Mesenchymal stem cell (in vitro differentiated cells and primary cell): Measurements from ENCODE around the gene IGSF22.

Source experiments
- DNase-seq: peaks from one replicate; pipeline ENCODE4 v3.0.0-alpha.2; 2013
- H2AFZ ChIP-seq: one replicate; pipeline ENCODE4 v1.6.1; 2013; ENCODE audit warnings: low read depth, mild to moderate bottlenecking, control low read depth, inconsistent platforms, low read length, moderate library complexity
- H2AK5ac ChIP-seq: 2 replicates; pipeline ENCODE4 v1.6.1; 2013; ENCODE audit warnings: low read length, moderate library complexity, mild to moderate bottlenecking, inconsistent platforms; ENCODE audit not compliant: severe bottlenecking
- H2BK120ac ChIP-seq: one replicate; pipeline ENCODE4 v1.6.1; 2013; ENCODE audit warnings: low read depth, mild to moderate bottlenecking, inconsistent platforms, low read length, moderate library complexity
- H2BK12ac ChIP-seq, 2 experiments: one replicate each; pipeline ENCODE4 v1.6.1; 2013; ENCODE audit warnings: inconsistent platforms in 2 of 2, low read length in 2 of 2, mild to moderate bottlenecking in 2 of 2, moderate library complexity in 2 of 2, control low read depth in 1 of 2
- H2BK15ac ChIP-seq: one replicate; pipeline ENCODE4 v1.6.1; 2013; ENCODE audit warnings: mild to moderate bottlenecking, low read depth, inconsistent platforms; ENCODE audit not compliant: poor library complexity, severe bottlenecking
- H2BK5ac ChIP-seq: 2 replicates; pipeline ENCODE4 v1.6.1; 2013; ENCODE audit warnings: low read depth, mild to moderate bottlenecking, low read length, control low read depth, inconsistent platforms; ENCODE audit not compliant: poor library complexity, severe bottlenecking
- H3K14ac ChIP-seq, 2 experiments: one replicate each; pipeline ENCODE4 v1.6.1; 2013; ENCODE audit warnings: inconsistent platforms in 2 of 2, low read length in 2 of 2, control low read depth in 1 of 2, mild to moderate bottlenecking in 1 of 2, moderate library complexity in 1 of 2
- H3K18ac ChIP-seq, 2 experiments: one replicate each; pipeline ENCODE4 v1.6.1; 2013; ENCODE audit warnings: inconsistent platforms in 2 of 2, low read length in 2 of 2, control low read depth in 1 of 2, low read depth in 1 of 2, mild to moderate bottlenecking in 1 of 2
- H3K23ac ChIP-seq, 2 experiments: one replicate each; pipeline ENCODE4 v1.6.1; 2013; ENCODE audit warnings: inconsistent platforms in 2 of 2, low read length in 2 of 2, mild to moderate bottlenecking in 2 of 2, moderate library complexity in 2 of 2, control low read depth in 1 of 2
- H3K27ac ChIP-seq: 2 replicates; pipeline ENCODE4 v1.5.1; 2013; ENCODE audit warnings: mild to moderate bottlenecking, moderate library complexity, low read length, control low read depth, inconsistent platforms; ENCODE audit not compliant: poor library complexity, severe bottlenecking
- H3K27me3 ChIP-seq, 2 experiments: 2 replicates each; pipeline versions ENCODE4 v1.6.1 to v1.7.0; 2013; ENCODE audit warnings: low read length in 2 of 2, mild to moderate bottlenecking in 2 of 2, moderate library complexity in 2 of 2, control low read depth in 1 of 2, inconsistent platforms in 1 of 2; ENCODE audit not compliant: control insufficient read depth in 1 of 2, insufficient read depth in 1 of 2
- H3K36me3 ChIP-seq, 2 experiments: 2 replicates each; pipeline versions ENCODE4 v1.6.1 to v1.7.0; 2013; ENCODE audit warnings: low read length in 2 of 2, control low read depth in 1 of 2, inconsistent platforms in 1 of 2, low read depth in 1 of 2, mild to moderate bottlenecking in 1 of 2; ENCODE audit not compliant: insufficient read depth in 2 of 2, control insufficient read depth in 1 of 2
- H3K4ac ChIP-seq, 2 experiments: one replicate each; pipeline ENCODE4 v1.6.1; 2013; ENCODE audit warnings: inconsistent platforms in 2 of 2, low read length in 2 of 2, mild to moderate bottlenecking in 2 of 2, moderate library complexity in 2 of 2, control low read depth in 1 of 2, low read depth in 1 of 2
- H3K4me1 ChIP-seq: 2 replicates; pipeline ENCODE4 v1.6.1; 2013; ENCODE audit warnings: low read depth, low read length, control low read depth; ENCODE audit not compliant: control insufficient read depth, insufficient read depth
- H3K4me2 ChIP-seq: 2 replicates; pipeline ENCODE4 v1.6.1; 2013; ENCODE audit warnings: low read length, mild to moderate bottlenecking, inconsistent platforms; ENCODE audit not compliant: poor library complexity, severe bottlenecking
- H3K4me3 ChIP-seq, 2 experiments: 2 replicates each; pipeline versions ENCODE4 v1.5.1 to v1.7.0; 2013; ENCODE audit warnings: low read length in 2 of 2, mild to moderate bottlenecking in 2 of 2, control low read depth in 1 of 2, low read depth in 1 of 2; ENCODE audit not compliant: insufficient read depth in 1 of 2
- H3K79me1 ChIP-seq: replicated peaks from 2 replicates; pipeline ENCODE4 v1.6.1; 2013; ENCODE audit warnings: mild to moderate bottlenecking, control low read depth, low read length, inconsistent platforms; ENCODE audit not compliant: poor library complexity, severe bottlenecking
- H3K9ac ChIP-seq: 2 replicates; pipeline ENCODE4 v1.7.0; 2013; ENCODE audit warnings: mild to moderate bottlenecking, low read length, moderate library complexity
- H3K9me3 ChIP-seq: 2 replicates; pipeline ENCODE4 v1.7.0; 2013; ENCODE audit warnings: mild to moderate bottlenecking, low read length; ENCODE audit not compliant: control insufficient read depth
- H4K8ac ChIP-seq: one replicate; pipeline ENCODE4 v1.6.1; 2013; ENCODE audit warnings: inconsistent platforms, mild to moderate bottlenecking, low read length, moderate library complexity
- H4K91ac ChIP-seq: one replicate; pipeline ENCODE4 v1.6.1; 2013; ENCODE audit warnings: mild to moderate bottlenecking, low read length, inconsistent platforms
- WGBS: methylation state at CpG from one replicate; pipeline ENCODE4 v1.1.7; 2013; ENCODE audit warnings: mixed read lengths; 5-methylcytosine and 5-hydroxymethylcytosine counted together

IGSF22 gene

DNA sequence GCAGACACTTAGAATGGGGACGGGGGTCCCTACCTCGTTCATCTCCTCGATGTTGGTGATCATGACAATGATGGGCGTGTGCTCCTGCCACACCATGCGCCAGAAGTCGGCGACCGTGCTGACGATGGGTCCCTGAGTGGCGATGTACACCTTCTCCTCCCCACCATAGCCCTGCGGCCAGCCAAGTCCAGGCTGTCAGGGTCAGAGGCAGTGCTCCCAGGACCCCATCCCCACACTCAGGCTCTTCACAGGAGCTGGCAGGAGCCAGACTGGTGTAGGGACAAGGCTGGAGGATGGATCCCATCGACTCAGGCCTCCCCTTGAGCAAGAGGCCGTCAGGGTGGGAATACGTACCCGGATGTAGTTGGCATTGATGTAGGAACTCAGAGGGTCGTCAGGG lies 7.2 kb upstream of the IGSF22 start:
- Histone ChIP-seq H3K79me1 (no peaks in the 10 kb centered on the region), H2BK15ac (no peak overlapping the region), H3K27ac (no peak overlapping the region), H3K4me2 (no peak overlapping the region), H3K9ac (no peak overlapping the region), H2AFZ (no peak overlapping the region), H3K4ac (no peak overlapping the region), H2BK12ac (no peak overlapping the region), H4K8ac (no peak overlapping the region), H3K4me1 (no peaks in the 10 kb centered on the region), H3K18ac (no peak overlapping the region), H3K9me3 (no peaks in the 10 kb centered on the region), H3K27me3 (peaks cover 20 to 28% of the 10 kb centered on the region in 2 experiments), H2BK5ac (no peak overlapping the region), H3K4me3 (no peak overlapping the region), H3K14ac (no peak overlapping the region), H3K36me3 (no peaks in the 10 kb centered on the region), H3K23ac (no peak overlapping the region), H2BK120ac (no peak overlapping the region), H4K91ac (peak overlapping the region; percentile 67), H2AK5ac (no peak overlapping the region)
- 94% methylated on average over 15 of the region's 16 CpGs for WGBS
- DNase-seq = no peak

DNA sequence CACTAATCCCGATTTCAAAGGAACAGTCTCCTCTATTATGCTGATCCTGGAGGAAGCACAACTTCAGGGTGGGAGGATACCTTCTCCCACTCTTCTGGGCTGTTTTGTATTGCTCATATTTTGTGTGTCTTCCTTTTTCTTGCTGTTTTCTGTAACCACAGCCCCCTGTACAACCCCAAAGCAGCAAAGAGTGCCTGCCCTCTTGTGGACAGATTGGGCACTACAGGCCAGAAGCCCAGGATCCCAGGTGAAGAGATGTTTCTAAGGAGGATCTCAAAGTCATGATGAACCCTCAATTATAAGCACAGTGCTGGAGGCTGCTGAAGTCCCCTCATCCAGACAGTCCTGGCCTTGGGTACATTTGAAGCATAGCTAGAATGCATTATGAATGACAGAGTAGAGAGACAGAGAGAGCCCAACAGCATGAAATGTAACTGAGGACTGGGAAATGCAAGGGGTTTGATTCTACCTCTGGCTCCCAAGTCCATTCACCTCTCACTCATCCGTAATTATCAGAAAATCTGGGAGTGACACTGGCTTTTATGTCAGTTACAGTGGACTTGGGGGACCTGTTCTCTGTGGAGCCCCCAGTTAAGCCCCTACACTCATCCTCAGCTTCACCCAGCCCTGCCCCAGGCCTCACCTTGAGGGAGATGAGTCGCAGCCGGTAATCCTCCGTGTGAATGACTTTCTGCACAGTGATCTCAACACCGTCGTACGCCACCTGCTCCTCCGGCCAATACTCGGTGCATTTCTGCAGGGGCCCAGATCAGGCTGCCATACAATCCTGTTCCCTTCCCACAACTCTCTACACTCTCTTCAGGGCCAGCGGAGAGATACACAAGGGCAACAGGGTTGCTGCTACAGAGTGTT lies 6.2 kb upstream of the IGSF22 start:
- H3K14ac ChIP-seq = no peak overlapping the region
- no peak overlapping the region for H3K23ac ChIP-seq
- H2BK15ac ChIP-seq = no peak overlapping the region
- no peak overlapping the region for H2BK5ac ChIP-seq
- no peak overlapping the region for H2BK120ac ChIP-seq
- no peaks in the 10 kb centered on the region for H3K79me1 ChIP-seq
- H3K4me3 ChIP-seq = no peak overlapping the region
- WGBS = 78% methylated on average over 11 of the region's 11 CpGs
- peaks cover 13 to 26% of the 10 kb centered on the region in 2 experiments for H3K27me3 ChIP-seq
- no peak overlapping the region for H2AK5ac ChIP-seq
- peaks cover 2% of the 10 kb centered on the region for H3K4me1 ChIP-seq
- H3K18ac ChIP-seq = no peak overlapping the region
- H3K9ac ChIP-seq = no peak overlapping the region
- H3K4me2 ChIP-seq = no peak overlapping the region
- no peak overlapping the region for H2AFZ ChIP-seq
- H3K36me3 ChIP-seq = no peaks in the 10 kb centered on the region
- no peak overlapping the region for H2BK12ac ChIP-seq
- H3K9me3 ChIP-seq = no peaks in the 10 kb centered on the region
- H3K27ac ChIP-seq = no peak overlapping the region
- H4K91ac ChIP-seq = no peak overlapping the region
- DNase-seq = peak; percentile 47
- no peak overlapping the region for H3K4ac ChIP-seq
- no peak overlapping the region for H4K8ac ChIP-seq

DNA sequence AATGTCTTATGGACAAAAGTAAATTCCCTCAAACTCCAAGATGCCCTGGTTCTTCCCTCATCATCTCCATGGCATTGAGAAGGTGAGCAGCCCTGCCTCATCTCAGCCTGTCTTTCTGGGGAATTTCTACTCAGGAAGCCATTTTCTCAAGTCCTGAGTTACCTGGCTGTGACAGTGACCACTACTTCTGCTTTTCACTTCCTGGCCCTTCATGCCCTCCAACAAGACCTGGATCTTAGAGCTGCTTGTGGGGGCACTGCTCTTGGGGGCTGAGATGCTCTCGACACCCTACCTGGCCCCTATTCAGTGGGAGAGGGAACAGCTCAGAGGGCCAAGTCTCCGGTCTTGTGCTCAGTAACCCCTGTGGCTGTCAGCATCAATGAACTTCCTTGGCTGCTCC lies 5.5 kb upstream of the IGSF22 start:
- Histone ChIP-seq H3K4me2 (no peak overlapping the region), H3K18ac (no peak overlapping the region), H3K9me3 (no peaks in the 10 kb centered on the region), H2AFZ (no peak overlapping the region), H3K27me3 (peaks cover 8 to 22% of the 10 kb centered on the region in 2 experiments), H2AK5ac (no peak overlapping the region), H3K23ac (no peak overlapping the region), H2BK120ac (no peak overlapping the region), H3K27ac (no peak overlapping the region), H3K9ac (no peak overlapping the region), H3K4ac (no peak overlapping the region), H3K4me3 (no peak overlapping the region), H3K36me3 (no peaks in the 10 kb centered on the region), H3K4me1 (peaks cover 2% of the 10 kb centered on the region), H2BK15ac (no peak overlapping the region), H4K91ac (no peak overlapping the region), H4K8ac (no peak overlapping the region), H2BK5ac (no peak overlapping the region), H3K14ac (no peak overlapping the region), H2BK12ac (no peak overlapping the region), H3K79me1 (no peaks in the 10 kb centered on the region)
- no peak for DNase-seq
- 94% methylated on average over 2 of the region's 2 CpGs for WGBS

DNA sequence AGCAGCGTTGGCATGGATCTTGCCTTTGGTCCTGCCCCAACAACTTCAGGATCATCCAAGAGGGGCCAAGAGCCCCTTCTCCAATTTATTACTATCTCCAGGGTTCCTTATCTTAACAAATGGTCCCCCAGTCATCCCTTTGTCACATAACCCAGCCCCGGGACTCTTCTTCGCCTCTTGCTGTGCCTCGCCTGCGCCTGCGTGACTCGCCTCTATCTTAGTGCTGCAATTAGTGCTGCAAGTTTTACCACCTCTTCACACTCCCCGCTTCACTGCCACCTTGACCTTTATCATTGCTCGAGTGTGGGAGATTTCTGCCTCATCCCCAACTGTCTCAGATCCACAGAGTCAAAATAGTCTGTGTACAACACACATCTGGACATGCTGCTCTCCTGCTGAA lies 4.0 kb upstream of the IGSF22 start:
- no peak overlapping the region for H3K9ac ChIP-seq
- H3K79me1 ChIP-seq = no peaks in the 10 kb centered on the region
- no peak overlapping the region for H3K4me2 ChIP-seq
- no peak overlapping the region for H3K27ac ChIP-seq
- H2AK5ac ChIP-seq = no peak overlapping the region
- H2BK5ac ChIP-seq = no peak overlapping the region
- H2BK12ac ChIP-seq = no peak overlapping the region
- H3K4me3 ChIP-seq = no peak overlapping the region
- H4K91ac ChIP-seq = no peak overlapping the region
- no peak overlapping the region for H4K8ac ChIP-seq
- no peak overlapping the region for H3K18ac ChIP-seq
- H3K4ac ChIP-seq = no peak overlapping the region
- no peak overlapping the region for H2BK15ac ChIP-seq
- H3K27me3 ChIP-seq = peaks cover 10 to 22% of the 10 kb centered on the region in 2 experiments
- H3K14ac ChIP-seq = no peak overlapping the region
- 90% methylated on average over 9 of the region's 9 CpGs for WGBS
- H3K4me1 ChIP-seq = peaks cover 2% of the 10 kb centered on the region
- H3K23ac ChIP-seq = no peak overlapping the region
- no peak overlapping the region for H2AFZ ChIP-seq
- DNase-seq = no peak
- no peak overlapping the region for H2BK120ac ChIP-seq
- H3K9me3 ChIP-seq = no peaks in the 10 kb centered on the region
- no peaks in the 10 kb centered on the region for H3K36me3 ChIP-seq
